Smooth muscle cell (in vitro differentiated cells): ENCODE results near the gene MYOM3. TPM values are rescaled to one million over a fixed set of nuclear protein-coding genes. Genes with fewer than 3 reads are reported as not detected.

Experiments used
- DNase-seq: peaks from one replicate; lab custom pipeline; 2025; ENCODE audit not compliant: unreplicated experiment; lab: John Stamatoyannopoulos, UW
- H2AFZ ChIP-seq: fragments of 200-600 bp; sonication (generic); 2 replicates; pipeline ENCODE4 v1.6.0; 2016; ENCODE audit warnings: antibody characterized with exemption, low read depth, mild to moderate bottlenecking
- H3F3A ChIP-seq: fragments of 200-600 bp; sonication (generic); 2 replicates; pipeline ENCODE4 v1.6.0; 2017; ENCODE audit warnings: antibody characterized with exemption, low read depth
- H3K27ac ChIP-seq: fragments of 200-600 bp; sonication (generic); 2 replicates; pipeline ENCODE4 v1.5.1; 2016; ENCODE audit warnings: low read depth, mild to moderate bottlenecking
- H3K27me3 ChIP-seq: fragments of 200-600 bp; sonication (generic); 2 replicates; pipeline ENCODE4 v1.6.1; 2016; ENCODE audit warnings: low read depth, mild to moderate bottlenecking
- H3K36me3 ChIP-seq: fragments of 200-600 bp; sonication (generic); 2 replicates; pipeline ENCODE4 v1.5.1; 2016; ENCODE audit warnings: low read depth
- H3K4me1 ChIP-seq: fragments of 200-600 bp; sonication (generic); 2 replicates; pipeline ENCODE4 v1.5.1; 2016; ENCODE audit warnings: low read depth
- H3K4me2 ChIP-seq: fragments of 200-600 bp; sonication (generic); 2 replicates; pipeline ENCODE4 v1.6.0; 2016; ENCODE audit warnings: mild to moderate bottlenecking
- H3K4me3 ChIP-seq: fragments of 200-600 bp; sonication (generic); 2 replicates; pipeline ENCODE4 v1.5.1; 2016; ENCODE audit warnings: mild to moderate bottlenecking
- H3K79me2 ChIP-seq: fragments of 200-600 bp; sonication (generic); 2 replicates; pipeline ENCODE4 v1.6.0; 2016; ENCODE audit warnings: low read depth, mild to moderate bottlenecking
- H3K9ac ChIP-seq: fragments of 200-600 bp; sonication (generic); 2 replicates; pipeline ENCODE4 v1.6.0; 2016; ENCODE audit warnings: low read depth
- H3K9me3 ChIP-seq: fragments of 200-600 bp; sonication (generic); replicated peaks from 2 replicates; pipeline ENCODE4 v1.5.1; 2016; ENCODE audit warnings: low read depth
- H4K20me1 ChIP-seq: fragments of 200-600 bp; sonication (generic); 2 replicates; pipeline ENCODE4 v1.6.0; 2016; ENCODE audit warnings: low read depth
- CTCF ChIP-seq: fragments of 200-600 bp; sonication (generic); IDR thresholded peaks from 2 replicates; pipeline ENCODE4 v1.5.1; 2017; ENCODE audit warnings: borderline replicate concordance, mild to moderate bottlenecking, antibody characterized with exemption; ENCODE audit not compliant: insufficient read depth, poor library complexity, severe bottlenecking
- polyA plus RNA-seq: library from polyadenylated mRNA; unstranded; fragments of >200 nt; fragmentation: Nextera tagmentation; extraction: Ambion mirVana; gene quantifications from 2 replicates; pipeline ENCODE4 v1.2.1, GENCODE V29; 2016
- total RNA-seq: library from RNA; depleted of rRNA; stranded (reverse); fragments of >200 nt; gene quantifications from 2 replicates; pipeline ENCODE4 v1.2.3, GENCODE V29; 2014

The MYOM3 gene
- total and polyA plus RNA-seq, 2 experiments from 2014 or later, result 0.18 to 0.26 TPM

GRCh38 chr1:24007079-24007478 is 104.9 kb downstream of the MYOM3 start:
- Histone ChIP-seq H3K9me3 (no peaks in the 10 kb centered on the region), H3K4me2 (no peak overlapping the region), H3K9ac (no peak overlapping the region), H3K4me1 (peaks cover 8% of the 10 kb centered on the region), H3K4me3 (no peak overlapping the region), H3K27ac (no peak overlapping the region), H3K79me2 (no peaks in the 10 kb centered on the region), H3F3A (no peaks in the 10 kb centered on the region), H3K36me3 (no peaks in the 10 kb centered on the region), H2AFZ (no peak overlapping the region), H4K20me1 (no peaks in the 10 kb centered on the region), H3K27me3 (no peaks in the 10 kb centered on the region)
- no peak for DNase-seq
- no peak for TF ChIP-seq CTCF

Other genes starting within 250 kb of the MYOM3 start
- 12.5 and 19.0 TPM in 2 replicates for gene FUCA1, start 243.8 kb downstream of the MYOM3 start, total RNA-seq
- 10.4 and 16.4 TPM in 2 replicates for gene FUCA1, start 243.8 kb downstream of the MYOM3 start, polyA plus RNA-seq
- gene CNR2, start 198.8 kb downstream of the MYOM3 start, total RNA-seq, result not detected in 2 replicates
- gene CNR2, start 198.8 kb downstream of the MYOM3 start, polyA plus RNA-seq, result not detected in 2 replicates
- gene PNRC2, start 152.3 kb downstream of the MYOM3 start, total RNA-seq, result 77.8 and 98.5 TPM in 2 replicates
- gene PNRC2, start 152.3 kb downstream of the MYOM3 start, polyA plus RNA-seq, result 53.3 and 55.8 TPM in 2 replicates
- 93.7 and 111 TPM in 2 replicates for gene SRSF10, start 131.8 kb downstream of the MYOM3 start, total RNA-seq
- 86.8 and 87.1 TPM in 2 replicates for gene SRSF10, start 131.8 kb downstream of the MYOM3 start, polyA plus RNA-seq
- gene IL22RA1, start 31.0 kb upstream of the MYOM3 start, total RNA-seq, result 0.31 and 0.40 TPM in 2 replicates
- 0.64 TPM in 1 of 2 replicates, not detected in the other for gene IL22RA1, start 31.0 kb upstream of the MYOM3 start, polyA plus RNA-seq
- gene IFNLR1, start 75.2 kb upstream of the MYOM3 start, total RNA-seq, result 0.58 and 0.67 TPM in 2 replicates
- gene IFNLR1, start 75.2 kb upstream of the MYOM3 start, polyA plus RNA-seq, result 0.25 and 2.9 TPM in 2 replicates
- 5.6 and 10.5 TPM in 2 replicates for gene GRHL3, start 207.2 kb upstream of the MYOM3 start, total RNA-seq
- 0.87 and 4.9 TPM in 2 replicates for gene GRHL3, start 207.2 kb upstream of the MYOM3 start, polyA plus RNA-seq